GM12874 (cell line): ENCODE results near the gene SH3RF3.
A peak's percentile ranks its signal among the peaks of the same experiment; 100 is the strongest.

Experiments
- CTCF ChIP-seq: IDR thresholded peaks from 2 replicates; pipeline ENCODE4 v1.5.1; 2011; ENCODE audit warnings: low read depth, mild to moderate bottlenecking, control low read depth, low read length, moderate library complexity; ENCODE audit not compliant: insufficient read depth

The SH3RF3 gene

GRCh38 chr2:109120166-109120565, 8.8 kb upstream of the SH3RF3 start:
- no peak for TF ChIP-seq CTCF

GRCh38 chr2:109123586-109124201, 5.3 kb upstream of the SH3RF3 start:
- TF ChIP-seq CTCF = no peak

GRCh38 chr2:109124982-109125592, 3.9 kb upstream of the SH3RF3 start:
- TF ChIP-seq CTCF = no peak

- no peak for TF ChIP-seq CTCF
Measured at GRCh38 chr2:109125593-109126500, 3.2 kb upstream of the SH3RF3 start.

GRCh38 chr2:109126501-109126860, 2.5 kb upstream of the SH3RF3 start:
- TF ChIP-seq CTCF = no peak

- no peak for TF ChIP-seq CTCF
Measured at GRCh38 chr2:109127556-109127955, 1.4 kb upstream of the SH3RF3 start.

- TF ChIP-seq CTCF = peak; percentile 86
Measured at GRCh38 chr2:109128048-109128615, 873 bp upstream of the SH3RF3 start.
